GM23248 (cell line): ENCODE results near the gene EGFR. TPM values are rescaled to one million over a fixed set of nuclear protein-coding genes. Genes with fewer than 3 reads are reported as not detected.

ENCODE experiments used
- DNase-seq: peaks from one replicate; pipeline ENCODE4 v3.0.0-alpha.2; 2015
- H2AFZ ChIP-seq: fragments of 200-600 bp; sonication (generic); 2 replicates; pipeline ENCODE4 v1.6.1; 2016; ENCODE audit warnings: antibody characterized with exemption
- H3F3A ChIP-seq: fragments of 200-600 bp; sonication (generic); 2 replicates; pipeline ENCODE4 v1.6.1; 2016; ENCODE audit warnings: mild to moderate bottlenecking, antibody characterized with exemption, mixed run types; ENCODE audit not compliant: insufficient read depth
- H3K27ac ChIP-seq: fragments of 200-600 bp; sonication (generic); 2 replicates; pipeline ENCODE4 v1.5.1; 2016; ENCODE audit warnings: mild to moderate bottlenecking
- H3K27me3 ChIP-seq: fragments of 200-600 bp; sonication (generic); replicated peaks from 2 replicates; pipeline ENCODE4 v1.6.1; 2016; ENCODE audit warnings: mild to moderate bottlenecking; ENCODE audit not compliant: insufficient read depth
- H3K36me3 ChIP-seq: fragments of 200-600 bp; sonication (generic); 2 replicates; pipeline ENCODE4 v1.6.1; 2016; ENCODE audit warnings: low read depth, mild to moderate bottlenecking
- H3K4me1 ChIP-seq: fragments of 200-600 bp; sonication (generic); 2 replicates; pipeline ENCODE4 v1.6.1; 2016; ENCODE audit warnings: mild to moderate bottlenecking; ENCODE audit not compliant: insufficient read depth
- H3K4me2 ChIP-seq: fragments of 200-600 bp; sonication (generic); one replicate; pipeline ENCODE4 v1.6.1; 2016; ENCODE audit warnings: mild to moderate bottlenecking; ENCODE audit not compliant: unreplicated experiment
- H3K4me3 ChIP-seq: fragments of 200-600 bp; sonication (generic); 2 replicates; pipeline ENCODE4 v1.5.1; 2016; ENCODE audit warnings: mild to moderate bottlenecking
- H3K79me2 ChIP-seq: fragments of 200-600 bp; sonication (generic); 2 replicates; pipeline ENCODE4 v1.6.1; 2016; ENCODE audit warnings: mild to moderate bottlenecking; ENCODE audit not compliant: insufficient read depth
- H3K9ac ChIP-seq: fragments of 200-600 bp; sonication (generic); 2 replicates; pipeline ENCODE4 v1.6.1; 2016; ENCODE audit warnings: mild to moderate bottlenecking
- H3K9me2 ChIP-seq: fragments of 200-600 bp; sonication (generic); 2 replicates; pipeline ENCODE4 v1.6.1; 2016; ENCODE audit warnings: mixed run types, mild to moderate bottlenecking, moderate library complexity; ENCODE audit not compliant: insufficient read depth
- H3K9me3 ChIP-seq: fragments of 200-600 bp; sonication (generic); one replicate; pipeline ENCODE4 v1.6.1; 2017; ENCODE audit warnings: low read depth
- H4K20me1 ChIP-seq: fragments of 200-600 bp; sonication (generic); 2 replicates; pipeline ENCODE4 v1.6.0; 2016; ENCODE audit not compliant: insufficient read depth
- EZH2 ChIP-seq: fragments of 200-600 bp; sonication (generic); IDR thresholded peaks from 2 replicates; pipeline ENCODE4 v1.6.1; 2018; ENCODE audit warnings: antibody characterized with exemption, mild to moderate bottlenecking; ENCODE audit not compliant: insufficient read depth, poor library complexity, severe bottlenecking
- EZH2phosphoT487 ChIP-seq: fragments of 200-600 bp; sonication (generic); IDR thresholded peaks from 2 replicates; pipeline ENCODE4 v1.6.1; 2018; ENCODE audit warnings: antibody characterized with exemption, moderate library complexity, mild to moderate bottlenecking, low read depth; ENCODE audit not compliant: insufficient read depth
- WGBS, 2 experiments: methylation state at CpG; one replicate each; pipeline ENCODE4 v1.1.6; 2015 to 2017; ENCODE audit warnings: low lambda C conversion rate in 2 of 2, low coverage in 1 of 2; ENCODE audit errors: missing lambda C conversion rate in 2 of 2; 5-methylcytosine and 5-hydroxymethylcytosine counted together
- in situ Hi-C: fragments of 300-500 bp; cut with MboI; formaldehyde crosslinking; loops from 2 replicates; pipeline ENCODE4 v1.15.0; 2020
- polyA plus RNA-seq: library from polyadenylated mRNA; unstranded; fragments of >200 nt; fragmentation: Nextera tagmentation; extraction: Ambion mirVana; gene quantifications from 2 replicates; pipeline ENCODE4 v1.2.1, GENCODE V29; 2016
- total RNA-seq: library from RNA; depleted of rRNA; stranded (reverse); fragments of >200 nt; shearing (Covaris generic); gene quantifications from 2 replicates; pipeline ENCODE4 v1.2.3, GENCODE V29; 2014

EGFR gene
- total and polyA plus RNA-seq, 2 experiments from 2014 or later: 48.7 to 53.5 TPM

GRCh38 chr7:55247428-55247827, 228.6 kb downstream of the EGFR start:
- Histone ChIP-seq H3K27ac (no peak overlapping the region), H3F3A (peaks cover 37% of the 10 kb centered on the region), H4K20me1 (no peaks in the 10 kb centered on the region), H3K27me3 (no peaks in the 10 kb centered on the region), H2AFZ (peak overlapping the region; percentile 50; the same call in 1 of the 2 replicates), H3K36me3 (no peaks in the 10 kb centered on the region), H3K4me1 (peaks cover 38% of the 10 kb centered on the region), H3K9me3 (no peaks in the 10 kb centered on the region), H3K4me2 (peak overlapping the region; percentile 63), H3K9me2 (no peaks in the 10 kb centered on the region), H3K79me2 (no peaks in the 10 kb centered on the region), H3K4me3 (no peak overlapping the region), H3K9ac (no peak overlapping the region)
- in situ Hi-C loops: no loop called here
- TF ChIP-seq EZH2 (no peak), EZH2phosphoT487 (no peak)
- DNase-seq: peak; percentile 39
- WGBS, 2 experiments: 69 to 78% methylated on average over 1 of the region's 1 CpG

- Histone ChIP-seq H3K27ac (no peak overlapping the region), H3K9me2 (no peaks in the 10 kb centered on the region), H3K4me3 (no peak overlapping the region), H2AFZ (no peak overlapping the region), H3K36me3 (no peaks in the 10 kb centered on the region), H3K9me3 (no peaks in the 10 kb centered on the region), H3K27me3 (no peaks in the 10 kb centered on the region), H3K79me2 (no peaks in the 10 kb centered on the region), H4K20me1 (no peaks in the 10 kb centered on the region), H3K9ac (no peak overlapping the region), H3K4me2 (no peak overlapping the region), H3F3A (peaks cover 34% of the 10 kb centered on the region), H3K4me1 (peaks cover 36% of the 10 kb centered on the region)
- in situ Hi-C loops: no loop called here
- no peak for DNase-seq
- no peak for TF ChIP-seq EZH2phosphoT487
- TF ChIP-seq EZH2: no peak
- WGBS, 2 experiments: 97 to 98% methylated on average over 10 of the region's 10 CpGs
Measured at GRCh38 chr7:55248526-55248925, 229.7 kb downstream of the EGFR start.

GRCh38 chr7:55249332-55249731, 230.5 kb downstream of the EGFR start:
- 88% methylated on average over 8 of the region's 8 CpGs for WGBS, 2 experiments
- Histone ChIP-seq H3K79me2 (no peaks in the 10 kb centered on the region), H3K27me3 (no peaks in the 10 kb centered on the region), H3K4me2 (no peak overlapping the region), H3K4me3 (no peak overlapping the region), H3K36me3 (no peaks in the 10 kb centered on the region), H3F3A (peaks cover 34% of the 10 kb centered on the region), H2AFZ (no peak overlapping the region), H3K9me3 (no peaks in the 10 kb centered on the region), H3K27ac (no peak overlapping the region), H3K4me1 (peaks cover 36% of the 10 kb centered on the region), H3K9ac (no peak overlapping the region), H3K9me2 (no peaks in the 10 kb centered on the region), H4K20me1 (no peaks in the 10 kb centered on the region)
- TF ChIP-seq EZH2phosphoT487 (no peak), EZH2 (no peak)
- in situ Hi-C loops: no loop called here
- DNase-seq: no peak

GRCh38 chr7:55250313-55250712, 231.5 kb downstream of the EGFR start:
- Histone ChIP-seq H3K27me3 (no peaks in the 10 kb centered on the region), H3K9me2 (no peaks in the 10 kb centered on the region), H3K9ac (no peak overlapping the region), H3K36me3 (no peaks in the 10 kb centered on the region), H4K20me1 (no peaks in the 10 kb centered on the region), H3F3A (peaks cover 25% of the 10 kb centered on the region), H3K4me1 (peaks cover 27% of the 10 kb centered on the region), H3K9me3 (no peaks in the 10 kb centered on the region), H3K4me2 (no peak overlapping the region), H3K4me3 (no peak overlapping the region), H3K79me2 (no peaks in the 10 kb centered on the region), H3K27ac (no peak overlapping the region), H2AFZ (no peak overlapping the region)
- in situ Hi-C loops: no loop called here
- peak; percentile 42 for DNase-seq
- 82 to 85% methylated on average over 7 of the region's 7 CpGs for WGBS, 2 experiments
- TF ChIP-seq EZH2phosphoT487: no peak
- no peak for TF ChIP-seq EZH2

GRCh38 chr7:55251313-55251712, 232.5 kb downstream of the EGFR start:
- Histone ChIP-seq H3K9ac (no peak overlapping the region), H3K27ac (no peak overlapping the region), H4K20me1 (no peaks in the 10 kb centered on the region), H3K4me2 (no peak overlapping the region), H3K36me3 (no peaks in the 10 kb centered on the region), H2AFZ (no peak overlapping the region), H3K4me3 (no peak overlapping the region), H3K27me3 (no peaks in the 10 kb centered on the region), H3F3A (peaks cover 15% of the 10 kb centered on the region; the same call in 1 of the 2 replicates), H3K4me1 (peaks cover 17% of the 10 kb centered on the region), H3K9me3 (no peaks in the 10 kb centered on the region), H3K9me2 (no peaks in the 10 kb centered on the region), H3K79me2 (no peaks in the 10 kb centered on the region)
- no peak for TF ChIP-seq EZH2phosphoT487
- no peak for TF ChIP-seq EZH2
- WGBS, 2 experiments: 88 to 100% methylated on average over 3 of the region's 3 CpGs
- in situ Hi-C loops: no loop called here
- no peak for DNase-seq
